SK-N-MC (cell line): ENCODE results near the gene ASTL.

Experiments
- EZH2 ChIP-seq: fragments of 200-600 bp; sonication (generic); IDR thresholded peaks from one replicate; pipeline ENCODE4 v1.6.1; 2017; ENCODE audit warnings: antibody characterized with exemption
- FOXP2 ChIP-seq: optimal IDR thresholded peaks from 2 replicates; pipeline ENCODE3; 2011; ENCODE audit warnings: mild to moderate bottlenecking, moderate library complexity; ENCODE audit not compliant: insufficient read depth; ENCODE audit errors: extremely low read length, control extremely low read depth
- POLR2AphosphoS5 ChIP-seq: IDR thresholded peaks from 2 replicates; pipeline ENCODE4 v1.6.1; 2012; ENCODE audit warnings: mild to moderate bottlenecking, low read depth, low read length, borderline replicate concordance

- TF ChIP-seq EZH2: no peak
- no peak for TF ChIP-seq FOXP2
- TF ChIP-seq POLR2AphosphoS5: no peak
Observed at GRCh38 chr2:96104487-96104861, 33.8 kb downstream of the ASTL start.
